Progenitor cell of endocrine pancreas (in vitro differentiated cells): ENCODE data around the gene LAMB1. TPM values are rescaled to one million over a fixed set of nuclear protein-coding genes. Genes with fewer than 3 reads are reported as not detected.

Experiments used
- DNase-seq: peaks from one replicate; pipeline ENCODE4 v3.0.0; 2021; ENCODE audit warnings: low spot score; ENCODE audit not compliant: unreplicated experiment
- H3K27ac Mint-ChIP-seq: 2 replicates; pipeline ENCODE4 v1.8.0; 2021; ENCODE audit warnings: mild to moderate bottlenecking, moderate library complexity, mixed read lengths
- H3K27me3 Mint-ChIP-seq: 2 replicates; pipeline ENCODE4 v1.8.0; 2021; ENCODE audit warnings: mixed read lengths
- H3K36me3 Mint-ChIP-seq: 2 replicates; pipeline ENCODE4 v1.8.0; 2022; ENCODE audit warnings: mixed read lengths; ENCODE audit not compliant: insufficient read depth
- H3K4me1 Mint-ChIP-seq: 2 replicates; pipeline ENCODE4 v1.8.0; 2021; ENCODE audit warnings: low read depth, mixed read lengths
- H3K4me3 Mint-ChIP-seq: 2 replicates; pipeline ENCODE4 v1.8.0; 2021; ENCODE audit warnings: low read depth, mild to moderate bottlenecking, moderate library complexity, mixed read lengths
- H3K9me3 Mint-ChIP-seq: 2 replicates; pipeline ENCODE4 v1.8.0; 2021; ENCODE audit warnings: low read depth, mixed read lengths
- total RNA-seq: library from RNA; stranded (reverse); gene quantifications from 2 replicates; pipeline ENCODE4 v1.2.1, GENCODE V29; 2021
- TF ChIP-seq, protein P1 (sequence below): fragments of 200-600 bp; sonication (generic); IDR thresholded peaks from one replicate; pipeline ENCODE4 v1.5.0; 2021; ENCODE audit warnings: antibody characterized with exemption, mild to moderate bottlenecking; ENCODE audit not compliant: unreplicated experiment

The LAMB1 gene
- total RNA-seq, 1 donor from 2014 or later: 275 TPM

DNA sequence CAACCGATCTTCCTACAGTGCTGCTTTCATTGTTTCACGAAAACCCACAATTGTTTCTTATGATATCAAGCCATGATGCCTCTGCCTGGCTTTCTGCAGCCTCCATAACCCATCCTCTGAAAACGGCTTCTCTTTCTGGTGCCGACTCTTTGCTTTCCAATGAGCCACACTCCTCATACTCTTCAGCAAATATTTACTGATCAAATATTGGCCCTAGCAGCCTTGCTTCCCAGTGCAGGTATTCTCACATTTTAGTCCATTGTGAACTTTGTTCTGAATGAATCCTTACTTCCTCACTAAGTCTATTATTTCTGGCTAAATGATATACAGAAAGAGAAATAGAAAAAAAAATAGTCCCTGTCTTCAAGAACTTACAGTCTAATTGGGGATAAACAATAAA is 35.5 kb downstream of the LAMB1 start:
- DNase-seq: no peak
- H3K4me1 Mint-ChIP-seq: no peaks in the 10 kb centered on the region
- H3K4me3 Mint-ChIP-seq: no peak overlapping the region
- peaks cover 28% of the 10 kb centered on the region for H3K36me3 Mint-ChIP-seq
- H3K9me3 Mint-ChIP-seq: no peaks in the 10 kb centered on the region
- H3K27ac Mint-ChIP-seq: no peak overlapping the region
- H3K27me3 Mint-ChIP-seq: no peaks in the 10 kb centered on the region
- TF ChIP-seq, protein P1, sequence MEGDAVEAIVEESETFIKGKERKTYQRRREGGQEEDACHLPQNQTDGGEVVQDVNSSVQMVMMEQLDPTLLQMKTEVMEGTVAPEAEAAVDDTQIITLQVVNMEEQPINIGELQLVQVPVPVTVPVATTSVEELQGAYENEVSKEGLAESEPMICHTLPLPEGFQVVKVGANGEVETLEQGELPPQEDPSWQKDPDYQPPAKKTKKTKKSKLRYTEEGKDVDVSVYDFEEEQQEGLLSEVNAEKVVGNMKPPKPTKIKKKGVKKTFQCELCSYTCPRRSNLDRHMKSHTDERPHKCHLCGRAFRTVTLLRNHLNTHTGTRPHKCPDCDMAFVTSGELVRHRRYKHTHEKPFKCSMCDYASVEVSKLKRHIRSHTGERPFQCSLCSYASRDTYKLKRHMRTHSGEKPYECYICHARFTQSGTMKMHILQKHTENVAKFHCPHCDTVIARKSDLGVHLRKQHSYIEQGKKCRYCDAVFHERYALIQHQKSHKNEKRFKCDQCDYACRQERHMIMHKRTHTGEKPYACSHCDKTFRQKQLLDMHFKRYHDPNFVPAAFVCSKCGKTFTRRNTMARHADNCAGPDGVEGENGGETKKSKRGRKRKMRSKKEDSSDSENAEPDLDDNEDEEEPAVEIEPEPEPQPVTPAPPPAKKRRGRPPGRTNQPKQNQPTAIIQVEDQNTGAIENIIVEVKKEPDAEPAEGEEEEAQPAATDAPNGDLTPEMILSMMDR: no peak

DNA sequence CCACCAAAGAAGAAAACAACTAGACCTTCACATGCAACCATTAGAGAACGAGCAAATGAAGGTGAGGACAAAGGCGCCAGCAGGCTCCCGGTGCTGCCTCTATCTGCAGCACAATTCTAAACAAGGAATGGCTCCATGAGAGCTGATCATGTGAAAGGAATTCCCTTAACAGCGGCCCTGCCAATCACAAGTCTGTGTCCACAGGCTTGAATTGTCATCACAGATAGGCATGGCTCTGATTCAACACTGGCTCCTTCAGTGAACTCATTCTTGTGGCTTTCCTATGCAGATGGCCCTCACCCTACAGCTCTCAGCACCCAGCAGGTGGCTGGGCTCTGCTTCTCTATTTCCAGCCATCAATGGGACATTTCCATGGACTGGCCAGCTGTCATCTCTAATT is 36.2 kb downstream of the LAMB1 start:
- TF ChIP-seq, protein P1: no peak

DNA sequence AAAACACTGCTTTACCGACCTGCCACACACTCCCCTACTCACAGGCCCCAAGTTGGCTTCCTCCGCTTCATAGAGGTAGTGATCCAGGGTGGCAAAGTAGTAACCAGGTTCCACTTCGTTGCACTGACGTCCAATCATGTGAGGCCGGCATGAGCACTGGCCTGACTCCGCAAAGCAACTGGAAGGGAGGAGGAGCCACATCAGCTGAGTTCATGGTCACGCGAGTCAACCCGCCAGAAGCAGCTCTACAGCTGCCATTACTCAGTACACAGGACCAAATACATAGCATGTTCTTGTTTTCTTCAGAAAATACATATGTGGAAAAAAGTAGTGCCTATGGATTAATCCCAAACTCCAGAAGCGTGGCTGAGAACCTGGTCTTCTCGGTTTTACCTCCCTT is 38.5 kb downstream of the LAMB1 start:
- TF ChIP-seq, protein P1: no peak
- H3K36me3 Mint-ChIP-seq: peaks cover 33% of the 10 kb centered on the region
- no peak overlapping the region for H3K4me3 Mint-ChIP-seq
- DNase-seq: no peak
- no peaks in the 10 kb centered on the region for H3K9me3 Mint-ChIP-seq
- H3K4me1 Mint-ChIP-seq: no peaks in the 10 kb centered on the region
- no peaks in the 10 kb centered on the region for H3K27me3 Mint-ChIP-seq
- H3K27ac Mint-ChIP-seq: no peak overlapping the region

More for the DNA sequence above, 36.2 kb downstream of the LAMB1 start:
- Mint-ChIP-seq H3K36me3 (peaks cover 32% of the 10 kb centered on the region), H3K9me3 (no peaks in the 10 kb centered on the region), H3K27ac (peak overlapping the region; percentile 56), H3K27me3 (no peaks in the 10 kb centered on the region), H3K4me1 (no peaks in the 10 kb centered on the region), H3K4me3 (no peak overlapping the region)
- no peak for DNase-seq

DNA sequence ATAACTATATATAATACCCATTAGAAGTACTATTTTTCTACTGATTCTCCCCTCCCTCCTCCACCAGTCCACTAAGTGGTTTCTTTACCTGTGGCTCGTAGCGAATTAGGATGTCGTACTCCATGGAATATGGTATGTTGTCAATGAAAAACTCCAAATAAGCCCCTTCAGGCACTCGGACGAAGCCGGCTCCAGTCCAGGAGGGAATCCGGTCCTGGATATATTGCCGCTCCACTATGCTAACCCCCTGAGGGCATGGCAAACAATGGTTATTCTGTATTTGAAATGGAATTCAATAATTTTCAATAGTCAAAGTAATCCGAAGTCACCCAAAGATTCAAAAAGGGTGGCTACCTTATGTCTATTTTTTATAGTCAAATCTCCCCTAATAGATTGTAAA is 40.1 kb downstream of the LAMB1 start:
- no peaks in the 10 kb centered on the region for H3K9me3 Mint-ChIP-seq
- H3K4me1 Mint-ChIP-seq: no peaks in the 10 kb centered on the region
- H3K27ac Mint-ChIP-seq: no peak overlapping the region
- no peak for DNase-seq
- no peak overlapping the region for H3K4me3 Mint-ChIP-seq
- peaks cover 42% of the 10 kb centered on the region for H3K36me3 Mint-ChIP-seq
- TF ChIP-seq, protein P1: no peak
- H3K27me3 Mint-ChIP-seq: no peaks in the 10 kb centered on the region

DNA sequence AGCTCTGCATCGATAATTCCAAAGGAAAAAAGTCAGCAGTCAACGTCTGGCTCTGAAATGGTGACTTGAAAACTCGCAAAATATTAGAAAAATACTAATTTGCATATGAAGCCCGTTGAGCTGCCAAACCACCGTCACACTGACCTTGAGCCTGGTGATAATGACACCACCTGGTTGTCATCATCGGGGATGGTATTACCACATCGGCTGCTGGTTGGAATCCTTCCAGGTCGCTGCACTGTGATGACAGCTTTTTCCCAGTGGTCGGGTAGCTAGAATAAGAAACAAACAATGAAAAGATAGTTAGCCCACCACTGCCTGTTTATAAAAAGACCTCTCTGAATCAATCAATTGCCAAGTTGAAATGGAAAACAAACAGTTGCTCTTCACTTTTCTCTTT is 41.6 kb downstream of the LAMB1 start:
- H3K4me3 Mint-ChIP-seq: no peak overlapping the region
- no peaks in the 10 kb centered on the region for H3K9me3 Mint-ChIP-seq
- H3K4me1 Mint-ChIP-seq: no peaks in the 10 kb centered on the region
- H3K36me3 Mint-ChIP-seq: peaks cover 44% of the 10 kb centered on the region
- no peak for DNase-seq
- no peaks in the 10 kb centered on the region for H3K27me3 Mint-ChIP-seq
- TF ChIP-seq, protein P1: no peak
- peak overlapping the region; percentile 19 for H3K27ac Mint-ChIP-seq
